H1 (cell line): Measurements from ENCODE around the gene FHIP2A. TPM values are rescaled to one million over a fixed set of nuclear protein-coding genes. Genes with fewer than 3 reads are reported as not detected.

Experiments
- CTCF ChIA-PET: fragments of 300-600 bp; sonication (Branson Sonifier 250); formaldehyde crosslinking; loops from one replicate; lab custom pipeline; 2021; ENCODE audit not compliant: partially characterized antibody; lab: Charles Lee
- POLR2A ChIA-PET: fragments of 300-600 bp; sonication (Branson Sonifier 250); formaldehyde crosslinking; loops from one replicate; lab custom pipeline; 2021; ENCODE audit warnings: inconsistent platforms; ENCODE audit not compliant: partially characterized antibody; lab: Charles Lee
- DNase-seq, 2 experiments: peaks; one replicate each; pipeline versions ENCODE4 v3.0.0 to v3.0.0-alpha.2; 2010 to 2022; ENCODE audit warnings: low spot score in 2 of 2, low read depth in 1 of 2, mixed read lengths in 1 of 2
- FAIRE-seq: peaks from 2 replicates; lab custom pipeline; 2011; peaks lifted over from hg19 to GRCh38; lab: Jason Lieb, UNC
- H2AFZ ChIP-seq: 2 replicates; pipeline ENCODE4 v1.8.1; 2012; ENCODE audit warnings: low read length, inconsistent platforms
- H2AK5ac ChIP-seq: 2 replicates; pipeline ENCODE4 v1.6.1; 2013; ENCODE audit warnings: low read depth, low read length
- H2BK120ac ChIP-seq: replicated peaks from 2 replicates; pipeline ENCODE3; 2013; ENCODE audit warnings: low read depth, low read length, inconsistent platforms
- H2BK12ac ChIP-seq: 2 replicates; pipeline ENCODE4 v1.6.1; 2013; ENCODE audit warnings: low read depth, low read length
- H2BK15ac ChIP-seq: 2 replicates; pipeline ENCODE4 v1.6.1; 2013; ENCODE audit warnings: low read length
- H2BK20ac ChIP-seq: 2 replicates; pipeline ENCODE4 v1.6.1; 2013; ENCODE audit warnings: low read length
- H2BK5ac ChIP-seq: 2 replicates; pipeline ENCODE4 v1.6.1; 2013; ENCODE audit warnings: low read depth, low read length
- H3K14ac ChIP-seq: 2 replicates; pipeline ENCODE4 v1.6.1; 2013; ENCODE audit warnings: inconsistent platforms; ENCODE audit not compliant: insufficient read length
- H3K18ac ChIP-seq: 2 replicates; pipeline ENCODE4 v1.6.1; 2013; ENCODE audit warnings: low read length; ENCODE audit errors: extremely low read depth
- H3K23ac ChIP-seq: 2 replicates; pipeline ENCODE4 v1.6.1; 2013; ENCODE audit warnings: inconsistent platforms; ENCODE audit not compliant: insufficient read length
- H3K23me2 ChIP-seq: 2 replicates; pipeline ENCODE4 v1.6.1; 2013; ENCODE audit warnings: low read depth, low read length
- H3K27ac ChIP-seq: 2 replicates; pipeline ENCODE4 v1.6.1; 2011; ENCODE audit warnings: low read depth, low read length, inconsistent platforms
- H3K27me3 ChIP-seq, 4 experiments: replicated peaks in 1 of 4; 1 replicate in 1 of 4; 2 replicates in 3 of 4; pipeline versions ENCODE4 v1.6.1 to v1.8.1; 2011 to 2013; ENCODE audit warnings: low read length in 3 of 4, mild to moderate bottlenecking in 3 of 4, inconsistent platforms in 2 of 4, mixed read lengths in 2 of 4, moderate library complexity in 1 of 4; ENCODE audit not compliant: control insufficient read depth in 3 of 4, insufficient read depth in 3 of 4; ENCODE audit errors: extremely low read depth in 1 of 4
- H3K36me3 ChIP-seq, 4 experiments: 2 replicates each; pipeline versions ENCODE4 v1.6.1 to v1.8.1; 2011 to 2013; ENCODE audit warnings: mild to moderate bottlenecking in 4 of 4, low read length in 3 of 4, moderate library complexity in 2 of 4, control low read depth in 1 of 4, inconsistent platforms in 1 of 4; ENCODE audit not compliant: insufficient read depth in 4 of 4, control insufficient read depth in 2 of 4
- H3K4ac ChIP-seq: replicated peaks from 2 replicates; pipeline ENCODE3; 2013; ENCODE audit warnings: low read length, low read depth, mixed read lengths, inconsistent platforms; ENCODE audit not compliant: insufficient read length
- H3K4me1 ChIP-seq, 4 experiments: replicated peaks in 1 of 4; 1 replicate in 1 of 4; 2 replicates in 3 of 4; pipeline versions ENCODE4 v1.6.1 to v1.8.1; 2011 to 2013; ENCODE audit warnings: low read length in 3 of 4, inconsistent platforms in 2 of 4, mixed read lengths in 1 of 4; ENCODE audit not compliant: insufficient read depth in 4 of 4, control insufficient read depth in 3 of 4
- H3K4me2 ChIP-seq, 2 experiments: 2 replicates each; pipeline versions ENCODE4 v1.6.1 to v1.8.1; 2011 to 2013; ENCODE audit warnings: low read depth in 2 of 2, low read length in 2 of 2, control low read depth in 1 of 2, inconsistent platforms in 1 of 2, mild to moderate bottlenecking in 1 of 2; ENCODE audit not compliant: insufficient read depth in 1 of 2
- H3K4me3 ChIP-seq, 4 experiments: fragments of 200-600, 300-600 bp in 1 of 4; sonication (generic), shearing (Covaris generic), sonication (Bioruptor Twin) in 1 of 4; 2 replicates each; pipeline versions ENCODE4 v1.5.1 to v1.8.1; 2011 to 2016; ENCODE audit warnings: low read length in 4 of 4, low read depth in 3 of 4, control low read depth in 2 of 4, inconsistent platforms in 2 of 4, mild to moderate bottlenecking in 2 of 4, mixed read lengths in 1 of 4, moderate library complexity in 1 of 4; ENCODE audit not compliant: insufficient read depth in 2 of 4; ENCODE audit errors: extremely low read depth in 1 of 4
- H3K56ac ChIP-seq: replicated peaks from 2 replicates; pipeline ENCODE3; 2013; ENCODE audit warnings: low read depth, mild to moderate bottlenecking, mixed read lengths, low read length, inconsistent platforms; ENCODE audit not compliant: insufficient read length
- H3K79me1 ChIP-seq: 2 replicates; pipeline ENCODE4 v1.6.1; 2013; ENCODE audit warnings: low read depth, low read length, control low read depth
- H3K79me2 ChIP-seq, 2 experiments: 2 replicates each; pipeline versions ENCODE4 v1.6.1 to v1.8.1; 2012 to 2013; ENCODE audit warnings: low read length in 2 of 2, mild to moderate bottlenecking in 2 of 2, inconsistent platforms in 1 of 2; ENCODE audit not compliant: insufficient read depth in 2 of 2, control insufficient read depth in 1 of 2
- H3K9ac ChIP-seq, 4 experiments: replicated peaks in 1 of 4; 1 replicate in 1 of 4; 2 replicates in 3 of 4; pipeline versions ENCODE4 v1.6.1 to v1.8.1; 2011 to 2013; ENCODE audit warnings: low read depth in 3 of 4, low read length in 3 of 4, control low read depth in 2 of 4, mild to moderate bottlenecking in 2 of 4, moderate library complexity in 2 of 4, inconsistent platforms in 1 of 4; ENCODE audit errors: extremely low read depth in 1 of 4
- H3K9me3 ChIP-seq, 2 experiments: 2 replicates each; pipeline versions ENCODE4 v1.6.1 to v1.8.1; 2012 to 2013; ENCODE audit warnings: mild to moderate bottlenecking in 2 of 2, moderate library complexity in 2 of 2, control low read depth in 1 of 2, inconsistent platforms in 1 of 2, low read depth in 1 of 2, low read length in 1 of 2, mixed read lengths in 1 of 2; ENCODE audit not compliant: insufficient read depth in 2 of 2
- H4K20me1 ChIP-seq, 2 experiments: replicated peaks in 1 of 2; 2 replicates each; pipeline versions ENCODE3 to v1.8.1; 2011 to 2013; ENCODE audit warnings: inconsistent platforms in 2 of 2, low read length in 2 of 2, mild to moderate bottlenecking in 1 of 2; ENCODE audit not compliant: insufficient read depth in 2 of 2, control insufficient read depth in 1 of 2
- H4K5ac ChIP-seq: 2 replicates; pipeline ENCODE4 v1.6.1; 2013; ENCODE audit warnings: low read length, low read depth, mixed read lengths, inconsistent platforms; ENCODE audit not compliant: insufficient read length
- H4K8ac ChIP-seq: 2 replicates; pipeline ENCODE4 v1.8.0; 2013; ENCODE audit warnings: mild to moderate bottlenecking, moderate library complexity, low read length, inconsistent platforms; ENCODE audit not compliant: insufficient read depth; ENCODE audit errors: extremely low read depth
- H4K91ac ChIP-seq: replicated peaks from 2 replicates; pipeline ENCODE3; 2013; ENCODE audit warnings: low read length, mixed read lengths, inconsistent platforms; ENCODE audit not compliant: insufficient read length
- CBX5 ChIP-seq: fragments of 300-800, 300-1000 bp; sonication (generic); IDR thresholded peaks from 2 replicates; pipeline ENCODE4 v1.7.1; 2016; ENCODE audit warnings: antibody characterized with exemption, low read length, low read depth
- CEBPB ChIP-seq: IDR thresholded peaks from 2 replicates; pipeline ENCODE4 v1.6.1; 2012; ENCODE audit warnings: low read depth, low read length
- YY1 ChIP-seq: IDR thresholded peaks from 2 replicates; pipeline ENCODE4 v1.6.1; 2011; ENCODE audit warnings: low read depth, mild to moderate bottlenecking, low read length
- WGBS, 2 experiments: shearing (Covaris generic) in 1 of 2; methylation state at CpG; one replicate each; pipeline versions ENCODE4 v1.1.6 to v1.1.7; 2013 to 2015; ENCODE audit warnings: low lambda C conversion rate in 2 of 2, mixed read lengths in 2 of 2, inconsistent platforms in 1 of 2, low coverage in 1 of 2, missing lambda C conversion rate in 1 of 2; ENCODE audit not compliant: insufficient replicate concordance in 2 of 2, insufficient coverage in 1 of 2, insufficient read length in 1 of 2; ENCODE audit errors: extremely low coverage in 1 of 2, missing lambda C conversion rate in 1 of 2; 5-methylcytosine and 5-hydroxymethylcytosine counted together
- polyA plus RNA-seq, 7 experiments: library from polyadenylated mRNA; depleted of rRNA in 3 of 7; stranded (reverse) in 5 of 7; unstranded in 2 of 7; fragments of >200 nt in 5 of 7; fragments of 200-250 nt in 2 of 7; gene quantifications; 1 replicate in 5 of 7; 2 replicates in 1 of 7; 4 replicates in 1 of 7; pipeline versions ENCODE4 v1.2.1 to v1.2.3, GENCODE V29; 2011 to 2013; ENCODE audit warnings: missing spikeins in 2 of 7, mixed read lengths in 2 of 7
- total RNA-seq: library from RNA; stranded (reverse); fragmentation: NEBNext Ultra II Directional; extraction: Animal tissue kit (Norgen Biotek cat#: 25700); gene quantifications from 2 replicates; pipeline ENCODE4 v1.2.1, GENCODE V29; 2021

Gene FHIP2A
- total and polyA plus RNA-seq, 2 of the 8 experiments (the other 6 are each of a cell fraction or from before 2014, with no cell fraction given), result 4.5 to 15.0 TPM

DNA sequence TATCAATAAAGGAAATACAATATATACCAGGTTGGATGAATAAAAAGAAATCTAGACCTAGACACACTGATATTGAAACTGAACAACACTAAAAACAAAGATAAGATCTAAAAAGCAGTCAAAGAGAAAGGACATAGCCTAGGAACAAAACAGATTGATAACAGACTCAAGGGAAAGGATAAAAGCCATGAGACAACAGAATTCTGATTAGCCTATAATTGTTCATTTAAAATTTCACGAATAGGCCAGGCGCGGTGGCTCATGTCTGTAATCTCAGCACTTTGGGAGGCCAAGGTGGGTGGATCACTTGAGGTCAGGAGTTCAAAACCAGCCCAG, 48.4 kb upstream of the FHIP2A start:
- Histone ChIP-seq H2AFZ (no peak overlapping the region), H3K36me3 (no peaks in the 10 kb centered on the region), H2BK20ac (no peak overlapping the region), H3K14ac (no peak overlapping the region), H3K79me1 (no peaks in the 10 kb centered on the region), H3K9ac (no peak overlapping the region), H3K27ac (no peak overlapping the region), H3K4me3 (no peak overlapping the region), H4K91ac (no peak overlapping the region), H3K23me2 (peaks cover 2% of the 10 kb centered on the region; the same call in 1 of the 2 replicates), H3K4ac (no peak overlapping the region), H4K5ac (no peak overlapping the region), H2AK5ac (no peak overlapping the region), H2BK5ac (no peak overlapping the region), H3K23ac (no peak overlapping the region), H2BK120ac (no peak overlapping the region), H3K4me1 (no peaks in the 10 kb centered on the region), H2BK12ac (no peak overlapping the region), H3K79me2 (no peaks in the 10 kb centered on the region), H3K56ac (no peak overlapping the region), H3K4me2 (no peak overlapping the region), H3K9me3 (no peaks in the 10 kb centered on the region), H3K27me3 (peaks cover 0 to 8% (median 3%) of the 10 kb centered on the region in 4 experiments; a peak in 4 of 7 replicates), H2BK15ac (no peak overlapping the region), H4K8ac (no peak overlapping the region), H3K18ac (no peak overlapping the region), H4K20me1 (no peaks in the 10 kb centered on the region)
- ChIA-PET POLR2A (no interaction called here), CTCF (interaction anchor here (1.4 kb wide), 1 partner anchor 13 kb away, joined by 3 read pairs; no protein-coding TSS in a partner anchor)
- FAIRE-seq, result no peak
- no peak for DNase-seq
- 75% methylated on average over 3 of the region's 3 CpGs; no CpG with 5 or more reads in 1 of the 2 experiments for WGBS, 2 experiments
- TF ChIP-seq CEBPB, result no peak
- no peak for TF ChIP-seq CBX5
- no peak for TF ChIP-seq YY1
